Tibial artery (tissue), 4 donors: ENCODE measurements around the gene DMGDH.
"Not testable (repeated sequence)": the region's sequence is repeated elsewhere in the genome, so short reads cannot be mapped to it uniquely, and the experiment has no call there.

ENCODE experiments used
- DNase-seq, 2 donors: peaks; one replicate each; pipeline ENCODE4 v3.0.0-alpha.2; 2019
- H3K27ac ChIP-seq, 2 donors: fragments of 200-600 bp; sonication (generic) in 1 of 2; 1 replicate in 1 of 2; 2 replicates in 1 of 2; pipeline ENCODE4 v1.5.1; 2018 to 2019; ENCODE audit warnings: mild to moderate bottlenecking in 1 of 2
- H3K27me3 ChIP-seq, 2 donors: fragments of 200-600 bp; sonication (generic) in 1 of 2; one replicate each; pipeline versions ENCODE4 v1.5.1 to v1.6.0; 2016 to 2019
- H3K36me3 ChIP-seq, 3 donors: fragments of 200-600 bp; sonication (generic) in 2 of 3; one replicate each; pipeline ENCODE4 v1.5.1; 2016 to 2019; ENCODE audit warnings: mild to moderate bottlenecking in 2 of 3
- H3K4me1 ChIP-seq, 4 donors: fragments of 200-600 bp; sonication (generic) in 2 of 4; 1 replicate in 3 of 4; 2 replicates in 1 of 4; pipeline ENCODE4 v1.5.1; 2016 to 2019
- H3K4me3 ChIP-seq, 2 donors: fragments of 200-600 bp; sonication (generic) in 1 of 2; 1 replicate in 1 of 2; 2 replicates in 1 of 2; pipeline ENCODE4 v1.5.1; 2018 to 2019; ENCODE audit warnings: mild to moderate bottlenecking in 2 of 2
- H3K9me3 ChIP-seq, 3 donors: fragments of 200-600 bp; sonication (generic) in 1 of 3; one replicate each; pipeline ENCODE4 v1.5.1; 2016 to 2019
- CTCF ChIP-seq, 2 experiments: fragments of 200-600 bp in 1 of 2; fragments of 450-650 bp in 1 of 2; IDR thresholded peaks; one replicate each; pipeline ENCODE4 v1.5.1; 2017 to 2019; ENCODE audit warnings: antibody characterized with exemption in 2 of 2, mild to moderate bottlenecking in 1 of 2, moderate library complexity in 1 of 2
- intact Hi-C: fragments of 100-400 bp; cut with DNase I; formaldehyde crosslinking; loops from one replicate; pipeline ENCODE4 v1.15.0; 2023; ENCODE audit warnings: low total_unique reads

Gene DMGDH

GRCh38 chr5:78983601-78984438, 85.7 kb downstream of the DMGDH start:
- Histone ChIP-seq H3K36me3 (no peaks in the 10 kb centered on the region), H3K4me3 (peak overlapping the region; percentile 67 to 73), H3K27ac (peak overlapping the region; percentile 83 to 90), H3K27me3 (no peaks in the 10 kb centered on the region), H3K4me1 (peaks cover 0 to 21% (median 5%) of the 10 kb centered on the region in 4 donors), H3K9me3 (no peaks in the 10 kb centered on the region)
- no peak for TF ChIP-seq CTCF (IDR thresholded peaks at IDR 0.05)
- DNase-seq: no peak
- intact Hi-C loops: no loop called here

GRCh38 chr5:78983194-78983593, 86.3 kb downstream of the DMGDH start:
- Histone ChIP-seq H3K4me1 (peaks cover 0 to 21% (median 5%) of the 10 kb centered on the region in 4 donors), H3K27ac (peak overlapping the region; percentile 83 to 90)
- intact Hi-C loops, H3K9me3 ChIP-seq, H3K4me3 ChIP-seq, DNase-seq, H3K36me3 ChIP-seq, H3K27me3 ChIP-seq: not testable (repeated sequence)

GRCh38 chr5:78979909-78980308, 89.6 kb downstream of the DMGDH start:
- no peak overlapping the region for H3K4me3 ChIP-seq
- intact Hi-C loops: loop anchor here (10.0 kb wide), 1 partner anchor 515 kb away; no protein-coding TSS in a partner anchor
- H3K9me3 ChIP-seq: no peaks in the 10 kb centered on the region
- H3K4me1 ChIP-seq: peaks cover 0 to 11% (median 5%) of the 10 kb centered on the region in 4 donors
- H3K36me3 ChIP-seq: no peaks in the 10 kb centered on the region
- H3K27me3 ChIP-seq: no peaks in the 10 kb centered on the region
- DNase-seq: no peak
- TF ChIP-seq CTCF (IDR thresholded peaks at IDR 0.05): no peak
- no peak overlapping the region for H3K27ac ChIP-seq

DNA sequence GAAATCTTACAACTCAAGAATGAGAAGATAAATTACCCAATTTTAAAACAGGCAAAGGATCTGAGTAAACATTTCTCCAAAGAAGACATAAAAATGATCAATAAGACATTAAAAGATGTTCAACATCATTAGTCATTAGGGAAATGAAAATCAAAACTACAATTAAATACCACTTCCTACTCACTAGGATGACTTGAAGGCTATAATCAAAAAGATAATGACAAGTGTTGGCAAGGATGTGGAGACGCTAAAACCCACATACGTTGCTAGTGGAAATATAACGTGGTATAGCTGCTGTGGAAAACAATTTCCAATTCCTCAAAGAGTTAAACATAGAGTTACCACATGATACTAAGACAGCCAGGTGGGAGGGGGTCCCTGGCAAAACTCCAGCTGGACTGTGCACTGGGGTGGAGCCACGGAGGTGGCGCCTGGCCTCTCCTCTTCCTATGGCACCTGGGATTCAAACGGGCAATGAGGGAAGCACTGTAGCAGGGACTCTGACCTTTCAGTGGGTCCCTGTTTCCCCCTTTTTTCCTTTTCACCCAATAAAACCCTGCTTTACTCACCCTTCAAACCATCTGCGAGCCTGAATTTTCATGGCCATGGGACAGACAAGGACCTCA, 90.2 kb downstream of the DMGDH start:
- intact Hi-C loops: loop anchor here (10.0 kb wide), 1 partner anchor 514 kb away; no protein-coding TSS in a partner anchor

GRCh38 chr5:78975035-78975434, 94.4 kb downstream of the DMGDH start:
- Histone ChIP-seq H3K36me3 (no peaks in the 10 kb centered on the region), H3K4me3 (no peak overlapping the region), H3K4me1 (peaks cover 0 to 8% (median 0%) of the 10 kb centered on the region in 4 donors), H3K27me3 (no peaks in the 10 kb centered on the region), H3K27ac (no peak overlapping the region), H3K9me3 (no peaks in the 10 kb centered on the region)
- intact Hi-C loops: loop anchor here (10.0 kb wide), 1 partner anchor 510 kb away; no protein-coding TSS in a partner anchor
- TF ChIP-seq CTCF (IDR thresholded peaks at IDR 0.05): no peak
- DNase-seq: no peak

More for the DNA sequence above, 90.2 kb downstream of the DMGDH start:
- H3K9me3 ChIP-seq: no peaks in the 10 kb centered on the region
- H3K27ac ChIP-seq: no peak overlapping the region
- H3K27me3 ChIP-seq: no peaks in the 10 kb centered on the region
- H3K36me3 ChIP-seq: no peaks in the 10 kb centered on the region
- TF ChIP-seq CTCF (IDR thresholded peaks at IDR 0.05): no peak
- H3K4me1 ChIP-seq: peaks cover 0 to 11% (median 5%) of the 10 kb centered on the region in 4 donors
- no peak overlapping the region for H3K4me3 ChIP-seq
- no peak for DNase-seq

DNA sequence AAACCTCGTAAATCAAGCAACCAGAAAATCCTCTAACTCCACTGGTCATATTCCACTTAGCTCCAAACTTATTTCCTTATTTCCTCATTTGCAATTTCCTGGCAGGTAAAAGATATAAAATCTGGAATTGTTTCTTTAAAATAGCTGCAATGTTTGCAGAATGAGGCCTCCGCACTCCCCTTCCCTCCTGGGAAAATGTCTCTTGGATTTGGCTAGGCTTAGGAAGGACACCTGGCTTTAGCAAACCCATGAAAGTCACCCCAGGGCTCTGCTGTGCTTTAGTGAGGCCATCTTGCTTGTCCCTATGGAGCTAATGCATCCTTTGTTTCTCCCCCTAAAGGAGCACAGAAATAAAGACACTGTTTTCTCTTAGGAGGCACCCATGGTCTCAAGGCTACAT, 94.9 kb downstream of the DMGDH start:
- H3K4me1 ChIP-seq: peaks cover 0 to 8% (median 0%) of the 10 kb centered on the region in 4 donors
- no peak overlapping the region for H3K4me3 ChIP-seq
- no peaks in the 10 kb centered on the region for H3K9me3 ChIP-seq
- no peak overlapping the region for H3K27ac ChIP-seq
- intact Hi-C loops: loop anchor here (10.0 kb wide), 1 partner anchor 510 kb away; no protein-coding TSS in a partner anchor
- no peak for TF ChIP-seq CTCF (IDR thresholded peaks at IDR 0.05)
- H3K36me3 ChIP-seq: no peaks in the 10 kb centered on the region
- no peak for DNase-seq
- H3K27me3 ChIP-seq: no peaks in the 10 kb centered on the region
